ENCODE measurements around the gene UBA3.

DNA sequence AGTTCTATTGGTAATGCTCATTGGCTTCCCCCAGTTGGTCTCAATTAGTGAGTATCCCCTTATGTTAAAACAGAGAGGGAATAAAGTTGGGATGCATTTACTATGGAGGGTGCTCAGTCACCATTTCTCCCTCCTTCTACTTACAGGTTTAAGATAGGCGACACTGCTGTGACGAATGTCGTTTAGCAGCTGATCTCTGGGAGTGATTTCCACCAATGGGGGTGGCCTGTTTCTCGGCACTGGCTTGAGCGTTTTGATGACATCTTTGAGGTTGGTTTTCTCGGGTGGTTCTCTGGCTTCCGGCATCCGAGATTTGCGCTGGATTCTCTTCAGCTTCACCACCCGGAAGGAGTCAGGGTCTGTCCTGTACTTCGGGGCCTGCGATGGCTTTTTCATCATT, 38.4 kb upstream of the UBA3 start:
- TF ChIP-seq POLR2AphosphoS5 (IDR thresholded peaks at IDR 0.05; ENCODE audit: low read depth, low read length) = no peak
- TF ChIP-seq TAF1 (IDR thresholded peaks at IDR 0.05; ENCODE audit: low read depth, low read length) = no peak
